ENCODE results near the gene DGKG.

- no peak for TF ChIP-seq FOXM1 (IDR thresholded peaks at IDR 0.05; ENCODE audit: borderline replicate concordance)
- TF ChIP-seq L3MBTL2 (conservative IDR thresholded peaks at IDR 0.05): no peak
- TF ChIP-seq FOXA1 (IDR thresholded peaks at IDR 0.05): no peak
- no peak for TF ChIP-seq FOXK2 (IDR thresholded peaks at IDR 0.05)
- no peak for TF ChIP-seq SP1 (IDR thresholded peaks at IDR 0.05)
- TF ChIP-seq ZNF384 (IDR thresholded peaks at IDR 0.05): no peak
- no peak for TF ChIP-seq TARDBP (IDR thresholded peaks at IDR 0.05)
- no peak for TF ChIP-seq BHLHE40 (IDR thresholded peaks at IDR 0.05; ENCODE audit: borderline replicate concordance)
- no peak for TF ChIP-seq SUZ12 (IDR thresholded peaks at IDR 0.05)
- no peak for TF ChIP-seq NFRKB (IDR thresholded peaks at IDR 0.05)
- TF ChIP-seq ARNT (IDR thresholded peaks at IDR 0.05): no peak
- TF ChIP-seq HDGF (IDR thresholded peaks at IDR 0.05; ENCODE audit: borderline replicate concordance): no peak
- TF ChIP-seq ELF4 (IDR thresholded peaks at IDR 0.05): no peak
Measured at GRCh38 chr3:186121968-186122367, 240.1 kb downstream of the DGKG start.
